GM12872 (cell line): ENCODE measurements around the gene MYO1E.

Experiments used
- CTCF ChIP-seq: IDR thresholded peaks from 3 replicates; pipeline ENCODE4 v1.5.1; 2011; ENCODE audit warnings: low read depth, mild to moderate bottlenecking, low read length, moderate library complexity; ENCODE audit not compliant: insufficient read depth

Gene MYO1E

GRCh38 chr15:59380902-59381610 is 8.4 kb upstream of the MYO1E start:
- no peak for TF ChIP-seq CTCF

- no peak for TF ChIP-seq CTCF
Measured at GRCh38 chr15:59379531-59379930, 6.9 kb upstream of the MYO1E start.

- no peak for TF ChIP-seq CTCF
Measured at GRCh38 chr15:59378855-59379254, 6.2 kb upstream of the MYO1E start.

GRCh38 chr15:59377924-59378323 is 5.3 kb upstream of the MYO1E start:
- TF ChIP-seq CTCF, result no peak

- TF ChIP-seq CTCF, result peak; percentile 22; the same call in 1 of the 3 replicates
Measured at GRCh38 chr15:59376733-59377132, 4.1 kb upstream of the MYO1E start.

GRCh38 chr15:59373215-59373614 is 544 bp upstream of the MYO1E start:
- TF ChIP-seq CTCF, result no peak

GRCh38 chr15:59371458-59372351 is 966 bp downstream of the MYO1E start:
- TF ChIP-seq CTCF, result no peak
